ENCODE results near the gene APP.

DNA sequence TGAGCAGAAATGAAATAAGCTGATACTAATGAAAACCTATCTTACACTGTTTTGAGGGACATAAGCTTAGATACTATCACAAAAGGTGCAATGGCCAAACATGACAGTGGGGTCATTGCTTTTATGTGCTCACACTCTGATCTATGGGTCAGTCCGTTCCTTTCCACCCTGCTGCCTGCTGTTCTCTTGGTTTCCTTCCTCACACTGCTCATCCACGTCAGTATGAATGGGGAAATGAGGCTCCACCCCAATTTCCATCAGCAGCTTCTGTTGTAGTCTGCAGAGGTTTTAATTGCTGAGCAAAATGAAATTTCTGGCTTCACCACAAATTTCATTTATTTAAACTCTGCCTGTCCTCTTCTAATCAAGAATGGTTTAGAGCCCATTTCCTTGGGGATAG, 280.6 kb downstream of the APP start:
- TF ChIP-seq, protein P1, sequence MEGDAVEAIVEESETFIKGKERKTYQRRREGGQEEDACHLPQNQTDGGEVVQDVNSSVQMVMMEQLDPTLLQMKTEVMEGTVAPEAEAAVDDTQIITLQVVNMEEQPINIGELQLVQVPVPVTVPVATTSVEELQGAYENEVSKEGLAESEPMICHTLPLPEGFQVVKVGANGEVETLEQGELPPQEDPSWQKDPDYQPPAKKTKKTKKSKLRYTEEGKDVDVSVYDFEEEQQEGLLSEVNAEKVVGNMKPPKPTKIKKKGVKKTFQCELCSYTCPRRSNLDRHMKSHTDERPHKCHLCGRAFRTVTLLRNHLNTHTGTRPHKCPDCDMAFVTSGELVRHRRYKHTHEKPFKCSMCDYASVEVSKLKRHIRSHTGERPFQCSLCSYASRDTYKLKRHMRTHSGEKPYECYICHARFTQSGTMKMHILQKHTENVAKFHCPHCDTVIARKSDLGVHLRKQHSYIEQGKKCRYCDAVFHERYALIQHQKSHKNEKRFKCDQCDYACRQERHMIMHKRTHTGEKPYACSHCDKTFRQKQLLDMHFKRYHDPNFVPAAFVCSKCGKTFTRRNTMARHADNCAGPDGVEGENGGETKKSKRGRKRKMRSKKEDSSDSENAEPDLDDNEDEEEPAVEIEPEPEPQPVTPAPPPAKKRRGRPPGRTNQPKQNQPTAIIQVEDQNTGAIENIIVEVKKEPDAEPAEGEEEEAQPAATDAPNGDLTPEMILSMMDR (conservative IDR thresholded peaks at IDR 0.05), result no peak
- TF ChIP-seq EZH2 (IDR thresholded peaks at IDR 0.05; ENCODE audit: low read depth), result no peak

Measured in PC-9 (cell line).